K562 (cell line): ENCODE measurements around the gene GAK. TPM values are rescaled to one million over a fixed set of nuclear protein-coding genes. Genes with fewer than 3 reads are reported as not detected.
A peak's percentile ranks its signal among the peaks of the same experiment; 100 is the strongest.

Experiments used
- BRF1 ChIP-seq: IDR thresholded peaks from 3 replicates; pipeline ENCODE4 v1.6.1; 2011; ENCODE audit warnings: borderline replicate concordance, mild to moderate bottlenecking; ENCODE audit not compliant: insufficient read length; ENCODE audit errors: extremely low read depth
- CREM ChIP-seq: IDR thresholded peaks from 2 replicates; pipeline ENCODE4 v1.6.1; 2014; ENCODE audit warnings: antibody characterized with exemption, low read depth
- HIVEP1 ChIP-seq: fragments of 250-450 bp; sonication (Bioruptor Pico); IDR thresholded peaks from 2 replicates; pipeline ENCODE4 v1.4.0; 2020; ENCODE audit warnings: mild to moderate bottlenecking
- MAZ ChIP-seq, 2 experiments: fragments of 450-650 bp in 1 of 2; sonication (generic) in 1 of 2; formaldehyde crosslinking; IDR thresholded peaks in 1 of 2; conservative IDR thresholded peaks in 1 of 2; 2 replicates each; pipeline versions ENCODE4 v1.4.0 to v1.5.0; 2020; ENCODE audit warnings: mild to moderate bottlenecking in 1 of 2, missing genetic modification reagents in 1 of 2
- NEUROD1 ChIP-seq: fragments of 150-350 bp; IDR thresholded peaks from 2 replicates; pipeline ENCODE4 v1.6.1; 2014; ENCODE audit warnings: borderline replicate concordance, low read length, low read depth; ENCODE audit not compliant: partially characterized antibody
- STAT5B ChIP-seq: fragments of 250-450 bp; sonication (Bioruptor Pico); IDR thresholded peaks from 2 replicates; pipeline ENCODE4 v1.8.0; 2021; ENCODE audit warnings: mild to moderate bottlenecking, inconsistent platforms
- TBP ChIP-seq: optimal IDR thresholded peaks from 2 replicates; pipeline ENCODE3; 2011; ENCODE audit warnings: low read depth, low read length, improper control_type of control experiment
- TGIF2 ChIP-seq: sonication (generic); formaldehyde crosslinking; IDR thresholded peaks from 2 replicates; pipeline ENCODE4 v1.8.1; 2022; ENCODE audit warnings: mild to moderate bottlenecking, missing genetic modification reagents, moderate library complexity
- ZNF146 ChIP-seq: IDR thresholded peaks from one replicate; pipeline ENCODE4 v1.6.1; 2018; ENCODE audit warnings: missing compliant biosample characterization; ENCODE audit not compliant: unreplicated experiment
- ZNF57 ChIP-seq: fragments of 450-650 bp; formaldehyde crosslinking; IDR thresholded peaks from 2 replicates; pipeline ENCODE4 v1.4.0; 2020; ENCODE audit warnings: mild to moderate bottlenecking, moderate library complexity
- polyA plus RNA-seq, 8 experiments: library from polyadenylated mRNA; depleted of rRNA in 4 of 8; stranded (reverse) in 5 of 8; unstranded in 3 of 8; fragments of >200 nt; fragmentation: Nextera tagmentation in 2 of 8; fragmentation: Illumina TruSeq in 1 of 8; extraction: Ambion mirVana in 2 of 8; extraction: Trizol in 1 of 8; gene quantifications; 2 replicates each; pipeline versions ENCODE4 v1.2.1 to v1.2.3, GENCODE V29; 2011 to 2014; ENCODE audit warnings: inconsistent platforms in 1 of 8, missing spikeins in 1 of 8
- total RNA-seq, 7 experiments: library from RNA; depleted of rRNA in 6 of 7; stranded (reverse); fragments of >200 nt in 6 of 7; fragmentation: Illumina TruSeq in 2 of 7; extraction: Trizol in 2 of 7; gene quantifications; 2 replicates each; pipeline versions ENCODE4 v1.2.1 to v1.2.3, GENCODE V29; 2011 to 2021; ENCODE audit warnings: low replicate concordance in 1 of 7
- TF ChIP-seq, protein P1 (sequence below): fragments of 450-650 bp; formaldehyde crosslinking; IDR thresholded peaks from 2 replicates; pipeline ENCODE4 v1.4.0; 2020; ENCODE audit warnings: mild to moderate bottlenecking, moderate library complexity
- TF ChIP-seq, protein P2 (sequence below), 2 experiments: fragments of 450-650 bp; IDR thresholded peaks; 2 replicates each; pipeline ENCODE4 v1.6.1; 2016
- TF ChIP-seq, protein P3 (sequence below), 2 experiments: fragments of 450-650 bp; formaldehyde crosslinking in 1 of 2; IDR thresholded peaks; 2 replicates each; pipeline versions ENCODE4 v1.4.0 to v1.6.1; 2014 to 2020; ENCODE audit warnings: mild to moderate bottlenecking in 2 of 2, borderline replicate concordance in 1 of 2, low read depth in 1 of 2
- TF ChIP-seq, protein P4 (sequence below): fragments of 450-650 bp; formaldehyde crosslinking; IDR thresholded peaks from 2 replicates; pipeline ENCODE4 v1.4.0; 2020; ENCODE audit warnings: mild to moderate bottlenecking, moderate library complexity

The GAK gene
- total and polyA plus RNA-seq, 9 of the 15 experiments (the other 6 are each of a cell fraction or from before 2014, with no cell fraction given) = 1.3 to 102 (median 16.2) TPM

DNA sequence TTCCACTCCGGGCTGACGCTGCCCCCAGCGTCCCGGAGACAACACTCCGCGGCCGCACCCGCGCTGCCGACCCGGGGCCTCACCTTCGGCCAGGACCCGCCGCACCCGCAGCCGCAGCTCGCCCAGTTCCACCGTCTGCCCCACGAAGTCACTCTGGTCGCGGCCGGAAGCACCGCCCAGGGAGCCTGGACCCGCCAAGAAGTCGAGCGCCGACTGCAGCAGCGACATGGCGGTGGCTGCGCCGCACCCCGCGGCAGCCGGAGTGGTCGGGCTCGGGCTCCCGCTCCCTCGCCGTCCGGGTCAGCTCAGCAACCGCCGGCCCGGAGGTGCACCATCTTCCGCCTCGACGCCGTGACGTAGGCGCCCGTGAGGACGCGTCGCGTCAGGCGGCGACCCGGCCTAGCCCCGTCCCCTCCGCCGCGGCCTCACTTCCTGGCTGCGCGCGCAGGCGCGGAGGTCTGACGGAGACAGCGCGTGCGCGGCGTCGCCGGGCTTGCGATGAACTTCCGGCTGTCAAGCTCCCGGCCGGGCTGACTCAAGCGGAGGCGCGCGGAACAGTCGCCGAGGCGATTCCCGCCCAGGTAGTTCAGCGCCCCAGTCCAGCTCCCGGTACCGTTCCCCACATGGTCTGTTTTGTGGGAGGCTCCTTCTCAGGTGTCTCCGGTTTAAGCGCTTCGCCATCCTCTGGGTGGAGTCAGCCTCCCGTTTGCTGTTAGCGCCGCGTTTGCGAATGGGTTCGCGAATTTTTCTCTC is at the start of gene GAK, which contains the start of gene TMEM175 (continued):
- TF ChIP-seq, protein P1, sequence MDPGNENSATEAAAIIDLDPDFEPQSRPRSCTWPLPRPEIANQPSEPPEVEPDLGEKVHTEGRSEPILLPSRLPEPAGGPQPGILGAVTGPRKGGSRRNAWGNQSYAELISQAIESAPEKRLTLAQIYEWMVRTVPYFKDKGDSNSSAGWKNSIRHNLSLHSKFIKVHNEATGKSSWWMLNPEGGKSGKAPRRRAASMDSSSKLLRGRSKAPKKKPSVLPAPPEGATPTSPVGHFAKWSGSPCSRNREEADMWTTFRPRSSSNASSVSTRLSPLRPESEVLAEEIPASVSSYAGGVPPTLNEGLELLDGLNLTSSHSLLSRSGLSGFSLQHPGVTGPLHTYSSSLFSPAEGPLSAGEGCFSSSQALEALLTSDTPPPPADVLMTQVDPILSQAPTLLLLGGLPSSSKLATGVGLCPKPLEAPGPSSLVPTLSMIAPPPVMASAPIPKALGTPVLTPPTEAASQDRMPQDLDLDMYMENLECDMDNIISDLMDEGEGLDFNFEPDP (CRISPR knock-in tag) = no peak
- TF ChIP-seq, protein P2, sequence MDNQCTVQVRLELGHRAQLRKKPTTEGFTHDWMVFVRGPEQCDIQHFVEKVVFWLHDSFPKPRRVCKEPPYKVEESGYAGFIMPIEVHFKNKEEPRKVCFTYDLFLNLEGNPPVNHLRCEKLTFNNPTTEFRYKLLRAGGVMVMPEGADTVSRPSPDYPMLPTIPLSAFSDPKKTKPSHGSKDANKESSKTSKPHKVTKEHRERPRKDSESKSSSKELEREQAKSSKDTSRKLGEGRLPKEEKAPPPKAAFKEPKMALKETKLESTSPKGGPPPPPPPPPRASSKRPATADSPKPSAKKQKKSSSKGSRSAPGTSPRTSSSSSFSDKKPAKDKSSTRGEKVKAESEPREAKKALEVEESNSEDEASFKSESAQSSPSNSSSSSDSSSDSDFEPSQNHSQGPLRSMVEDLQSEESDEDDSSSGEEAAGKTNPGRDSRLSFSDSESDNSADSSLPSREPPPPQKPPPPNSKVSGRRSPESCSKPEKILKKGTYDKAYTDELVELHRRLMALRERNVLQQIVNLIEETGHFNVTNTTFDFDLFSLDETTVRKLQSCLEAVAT (IDR thresholded peaks at IDR 0.05) = no peak; a peak in 1 of 4 replicates
- TF ChIP-seq, protein P3, sequence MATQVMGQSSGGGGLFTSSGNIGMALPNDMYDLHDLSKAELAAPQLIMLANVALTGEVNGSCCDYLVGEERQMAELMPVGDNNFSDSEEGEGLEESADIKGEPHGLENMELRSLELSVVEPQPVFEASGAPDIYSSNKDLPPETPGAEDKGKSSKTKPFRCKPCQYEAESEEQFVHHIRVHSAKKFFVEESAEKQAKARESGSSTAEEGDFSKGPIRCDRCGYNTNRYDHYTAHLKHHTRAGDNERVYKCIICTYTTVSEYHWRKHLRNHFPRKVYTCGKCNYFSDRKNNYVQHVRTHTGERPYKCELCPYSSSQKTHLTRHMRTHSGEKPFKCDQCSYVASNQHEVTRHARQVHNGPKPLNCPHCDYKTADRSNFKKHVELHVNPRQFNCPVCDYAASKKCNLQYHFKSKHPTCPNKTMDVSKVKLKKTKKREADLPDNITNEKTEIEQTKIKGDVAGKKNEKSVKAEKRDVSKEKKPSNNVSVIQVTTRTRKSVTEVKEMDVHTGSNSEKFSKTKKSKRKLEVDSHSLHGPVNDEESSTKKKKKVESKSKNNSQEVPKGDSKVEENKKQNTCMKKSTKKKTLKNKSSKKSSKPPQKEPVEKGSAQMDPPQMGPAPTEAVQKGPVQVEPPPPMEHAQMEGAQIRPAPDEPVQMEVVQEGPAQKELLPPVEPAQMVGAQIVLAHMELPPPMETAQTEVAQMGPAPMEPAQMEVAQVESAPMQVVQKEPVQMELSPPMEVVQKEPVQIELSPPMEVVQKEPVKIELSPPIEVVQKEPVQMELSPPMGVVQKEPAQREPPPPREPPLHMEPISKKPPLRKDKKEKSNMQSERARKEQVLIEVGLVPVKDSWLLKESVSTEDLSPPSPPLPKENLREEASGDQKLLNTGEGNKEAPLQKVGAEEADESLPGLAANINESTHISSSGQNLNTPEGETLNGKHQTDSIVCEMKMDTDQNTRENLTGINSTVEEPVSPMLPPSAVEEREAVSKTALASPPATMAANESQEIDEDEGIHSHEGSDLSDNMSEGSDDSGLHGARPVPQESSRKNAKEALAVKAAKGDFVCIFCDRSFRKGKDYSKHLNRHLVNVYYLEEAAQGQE (IDR thresholded peaks at IDR 0.05; ENCODE audit: borderline replicate concordance) = no peak
- TF ChIP-seq, protein P3 (CRISPR knock-in tag; IDR thresholded peaks at IDR 0.05; ENCODE audit: low read depth) = 0 out of 2 replicates have a peak, but pooled peaks have one; percentile 49
- TF ChIP-seq ZNF57 (CRISPR knock-in tag) = 0 out of 2 replicates have a peak, but pooled peaks have one; percentile 43
- TF ChIP-seq STAT5B (CRISPR knock-in tag) = no peak
- peak; percentile 56 for TF ChIP-seq TBP
- TF ChIP-seq ZNF146 (CRISPR knock-in tag) = no peak
- peak; percentile 18 for TF ChIP-seq NEUROD1
- peak; percentile 64; the same call in 1 of the 2 replicates for TF ChIP-seq TGIF2 (CRISPR knock-in tag)
- TF ChIP-seq HIVEP1 (CRISPR knock-in tag) = no peak
- TF ChIP-seq, protein P4, sequence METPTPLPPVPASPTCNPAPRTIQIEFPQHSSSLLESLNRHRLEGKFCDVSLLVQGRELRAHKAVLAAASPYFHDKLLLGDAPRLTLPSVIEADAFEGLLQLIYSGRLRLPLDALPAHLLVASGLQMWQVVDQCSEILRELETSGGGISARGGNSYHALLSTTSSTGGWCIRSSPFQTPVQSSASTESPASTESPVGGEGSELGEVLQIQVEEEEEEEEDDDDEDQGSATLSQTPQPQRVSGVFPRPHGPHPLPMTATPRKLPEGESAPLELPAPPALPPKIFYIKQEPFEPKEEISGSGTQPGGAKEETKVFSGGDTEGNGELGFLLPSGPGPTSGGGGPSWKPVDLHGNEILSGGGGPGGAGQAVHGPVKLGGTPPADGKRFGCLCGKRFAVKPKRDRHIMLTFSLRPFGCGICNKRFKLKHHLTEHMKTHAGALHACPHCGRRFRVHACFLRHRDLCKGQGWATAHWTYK (CRISPR knock-in tag) = peak; percentile 68; the same call in 1 of the 2 replicates
- TF ChIP-seq MAZ (CRISPR knock-in tag; conservative IDR thresholded peaks at IDR 0.05 in 1 of 2, IDR thresholded peaks at IDR 0.05 in 1 of 2) = peak; percentile 62 to 64
- TF ChIP-seq BRF1 = no peak
- peak; percentile 99 for TF ChIP-seq CREM
